OCI-LY7 (cell line): ENCODE measurements around the gene AGR2.
"Not testable (repeated sequence)": the region's sequence is repeated elsewhere in the genome, so short reads cannot be mapped to it uniquely, and the experiment has no call there.

Experiments used
- EZH2phosphoT487 ChIP-seq: fragments of 200-600 bp; sonication (generic); IDR thresholded peaks from 2 replicates; pipeline ENCODE4 v1.6.1; 2018; ENCODE audit warnings: low read depth, borderline replicate concordance, mild to moderate bottlenecking, mixed run types, antibody characterized with exemption, low read length, moderate library complexity, mixed read lengths
- TF ChIP-seq, protein P1 (sequence below): fragments of 200-600 bp; sonication (generic); conservative IDR thresholded peaks from 2 replicates; pipeline ENCODE4 v1.5.1; 2014; ENCODE audit warnings: mild to moderate bottlenecking, antibody characterized with exemption, low read length, moderate library complexity, mixed read lengths

- TF ChIP-seq, protein P1, sequence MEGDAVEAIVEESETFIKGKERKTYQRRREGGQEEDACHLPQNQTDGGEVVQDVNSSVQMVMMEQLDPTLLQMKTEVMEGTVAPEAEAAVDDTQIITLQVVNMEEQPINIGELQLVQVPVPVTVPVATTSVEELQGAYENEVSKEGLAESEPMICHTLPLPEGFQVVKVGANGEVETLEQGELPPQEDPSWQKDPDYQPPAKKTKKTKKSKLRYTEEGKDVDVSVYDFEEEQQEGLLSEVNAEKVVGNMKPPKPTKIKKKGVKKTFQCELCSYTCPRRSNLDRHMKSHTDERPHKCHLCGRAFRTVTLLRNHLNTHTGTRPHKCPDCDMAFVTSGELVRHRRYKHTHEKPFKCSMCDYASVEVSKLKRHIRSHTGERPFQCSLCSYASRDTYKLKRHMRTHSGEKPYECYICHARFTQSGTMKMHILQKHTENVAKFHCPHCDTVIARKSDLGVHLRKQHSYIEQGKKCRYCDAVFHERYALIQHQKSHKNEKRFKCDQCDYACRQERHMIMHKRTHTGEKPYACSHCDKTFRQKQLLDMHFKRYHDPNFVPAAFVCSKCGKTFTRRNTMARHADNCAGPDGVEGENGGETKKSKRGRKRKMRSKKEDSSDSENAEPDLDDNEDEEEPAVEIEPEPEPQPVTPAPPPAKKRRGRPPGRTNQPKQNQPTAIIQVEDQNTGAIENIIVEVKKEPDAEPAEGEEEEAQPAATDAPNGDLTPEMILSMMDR: not testable (repeated sequence)
- not testable (repeated sequence) for TF ChIP-seq EZH2phosphoT487
Observed at GRCh38 chr7:16853189-16853588, 48.4 kb upstream of the AGR2 start.
